MM.1S (cell line): ENCODE results near the gene G6PD.

Source experiments
- DNase-seq: peaks from one replicate; pipeline ENCODE4 v3.0.0-alpha.2; 2015
- H2AFZ ChIP-seq: fragments of 300-600 bp; sonication (generic); 2 replicates; pipeline ENCODE4 v1.6.0; 2016; ENCODE audit warnings: antibody characterized with exemption, low read length
- H3F3A ChIP-seq: fragments of 300-600 bp; sonication (generic); 2 replicates; pipeline ENCODE4 v1.6.1; 2016; ENCODE audit warnings: mild to moderate bottlenecking, antibody characterized with exemption, low read length, moderate library complexity, mixed read lengths; ENCODE audit not compliant: insufficient read depth
- H3K27ac ChIP-seq: fragments of 300-600 bp; sonication (generic); 2 replicates; pipeline ENCODE4 v1.5.1; 2016; ENCODE audit warnings: mild to moderate bottlenecking, low read length
- H3K27me3 ChIP-seq: fragments of 300-600 bp; sonication (generic); replicated peaks from 2 replicates; pipeline ENCODE4 v1.6.0; 2016; ENCODE audit warnings: low read length; ENCODE audit not compliant: insufficient read depth
- H3K36me3 ChIP-seq: fragments of 300-600 bp; sonication (generic); replicated peaks from 2 replicates; pipeline ENCODE4 v1.6.1; 2016; ENCODE audit warnings: mild to moderate bottlenecking, low read length, mixed read lengths; ENCODE audit not compliant: insufficient read depth
- H3K4me1 ChIP-seq: fragments of 300-600 bp; sonication (generic); 2 replicates; pipeline ENCODE4 v1.6.1; 2016; ENCODE audit warnings: low read length, mixed read lengths
- H3K4me2 ChIP-seq: fragments of 300-600 bp; sonication (generic); 2 replicates; pipeline ENCODE4 v1.6.0; 2016; ENCODE audit warnings: low read depth, low read length
- H3K4me3 ChIP-seq: fragments of 300-600 bp; sonication (generic); 2 replicates; pipeline ENCODE4 v1.5.1; 2016; ENCODE audit warnings: low read length, mixed read lengths
- H3K79me2 ChIP-seq: fragments of 300-600 bp; sonication (generic); 2 replicates; pipeline ENCODE4 v1.6.1; 2016; ENCODE audit warnings: mixed run types, low read length, mixed read lengths
- H3K9ac ChIP-seq: fragments of 300-600 bp; sonication (generic); 2 replicates; pipeline ENCODE4 v1.6.1; 2016; ENCODE audit warnings: low read length, mixed read lengths
- H3K9me2 ChIP-seq: fragments of 300-600 bp; sonication (generic); replicated peaks from 2 replicates; pipeline ENCODE4 v1.6.1; 2016; ENCODE audit warnings: mild to moderate bottlenecking, low read length, mixed read lengths; ENCODE audit not compliant: insufficient read depth
- H3K9me3 ChIP-seq: fragments of 300-600 bp; sonication (generic); replicated peaks from 2 replicates; pipeline ENCODE4 v1.6.1; 2016; ENCODE audit warnings: mild to moderate bottlenecking, low read length, mixed read lengths; ENCODE audit not compliant: insufficient read depth
- H4K20me1 ChIP-seq: fragments of 300-600 bp; sonication (generic); 2 replicates; pipeline ENCODE4 v1.6.1; 2016; ENCODE audit warnings: mild to moderate bottlenecking, low read length, moderate library complexity, mixed read lengths; ENCODE audit not compliant: insufficient read depth
- CTCF ChIP-seq: fragments of 300-600 bp; sonication (generic); IDR thresholded peaks from 2 replicates; pipeline ENCODE4 v1.5.1; 2016; ENCODE audit warnings: antibody characterized with exemption, low read length, mixed read lengths
- EZH2 ChIP-seq: fragments of 300-600 bp; sonication (generic); optimal IDR thresholded peaks from 2 replicates; pipeline ENCODE3; 2017; ENCODE audit warnings: low read depth, mild to moderate bottlenecking, antibody characterized with exemption, low read length, mixed read lengths
- EZH2phosphoT487 ChIP-seq: fragments of 300-600 bp; sonication (generic); IDR thresholded peaks from 2 replicates; pipeline ENCODE4 v1.6.1; 2018; ENCODE audit warnings: antibody characterized with exemption, low read length

The G6PD gene

GRCh38 chrX:154531626-154532025 lies 15.0 kb downstream of the G6PD start:
- Histone ChIP-seq H3K27me3 (no peaks in the 10 kb centered on the region), H3K4me3 (no peak overlapping the region), H3K4me2 (no peak overlapping the region), H3K79me2 (no peaks in the 10 kb centered on the region), H3K27ac (no peak overlapping the region), H3K9ac (no peak overlapping the region), H3K36me3 (no peaks in the 10 kb centered on the region), H3F3A (no peaks in the 10 kb centered on the region), H4K20me1 (no peaks in the 10 kb centered on the region), H3K9me3 (no peaks in the 10 kb centered on the region), H3K4me1 (peaks cover 4% of the 10 kb centered on the region), H3K9me2 (no peaks in the 10 kb centered on the region), H2AFZ (no peak overlapping the region)
- no peak for TF ChIP-seq EZH2
- TF ChIP-seq CTCF, result no peak
- no peak for TF ChIP-seq EZH2phosphoT487
- no peak for DNase-seq

GRCh38 chrX:154530286-154530685 lies 16.4 kb downstream of the G6PD start:
- peaks cover 4% of the 10 kb centered on the region for H3K4me1 ChIP-seq
- no peak overlapping the region for H3K9ac ChIP-seq
- no peak for DNase-seq
- no peaks in the 10 kb centered on the region for H3F3A ChIP-seq
- no peak overlapping the region for H2AFZ ChIP-seq
- no peaks in the 10 kb centered on the region for H3K9me2 ChIP-seq
- H3K36me3 ChIP-seq, result no peaks in the 10 kb centered on the region
- no peaks in the 10 kb centered on the region for H3K79me2 ChIP-seq
- H3K9me3 ChIP-seq, result no peaks in the 10 kb centered on the region
- no peak overlapping the region for H3K4me2 ChIP-seq
- H3K27me3 ChIP-seq, result no peaks in the 10 kb centered on the region
- no peak overlapping the region for H3K27ac ChIP-seq
- H3K4me3 ChIP-seq, result no peak overlapping the region
- no peaks in the 10 kb centered on the region for H4K20me1 ChIP-seq
- TF ChIP-seq EZH2phosphoT487 (no peak), EZH2 (no peak), CTCF (no peak)

- Histone ChIP-seq H3K9ac (no peak overlapping the region), H3K4me3 (no peak overlapping the region), H3K27ac (no peak overlapping the region), H3K36me3 (no peaks in the 10 kb centered on the region), H3K27me3 (no peaks in the 10 kb centered on the region), H3K9me2 (no peaks in the 10 kb centered on the region), H3K4me1 (no peaks in the 10 kb centered on the region), H3F3A (no peaks in the 10 kb centered on the region), H4K20me1 (no peaks in the 10 kb centered on the region), H2AFZ (no peak overlapping the region), H3K79me2 (no peaks in the 10 kb centered on the region), H3K9me3 (no peaks in the 10 kb centered on the region), H3K4me2 (no peak overlapping the region)
- DNase-seq, result no peak
- TF ChIP-seq EZH2phosphoT487 (no peak), CTCF (no peak), EZH2 (no peak)
These were observed 17.4 kb downstream of the G6PD start for GRCh38 chrX:154529206-154529612.
